ENCODE results near the gene AHCTF1. TPM values are rescaled to one million over a fixed set of nuclear protein-coding genes. Genes with fewer than 3 reads are reported as not detected.

Gene AHCTF1
- total and polyA plus RNA-seq, 2 donors (not counting 1 experiment from before 2014, with no cell fraction given), result 15.8 to 30.6 TPM

DNA sequence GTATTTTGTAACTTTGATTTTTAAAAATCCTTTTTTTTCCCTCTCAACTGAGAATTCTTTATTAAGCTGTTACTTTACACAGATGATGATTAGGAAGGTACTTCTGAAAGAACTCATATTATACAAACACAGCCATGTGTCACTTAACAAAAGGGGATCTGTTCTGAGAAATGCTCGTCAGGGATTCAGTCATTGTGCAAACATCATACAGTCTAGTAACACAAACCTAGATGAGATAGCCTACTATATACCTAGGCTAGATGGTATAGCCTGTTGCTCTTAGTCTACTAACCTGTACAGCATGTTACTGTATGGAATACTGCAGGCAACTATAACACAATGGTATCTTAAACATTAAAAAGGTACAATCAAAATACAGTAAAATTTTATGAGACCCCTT lies 24.9 kb downstream of the AHCTF1 start:
- Histone ChIP-seq H3K79me2 (ENCODE audit: control insufficient read depth, insufficient read depth, low read length) (peaks cover 2% of the 10 kb centered on the region), H3K27ac (ENCODE audit: insufficient read depth, low read length) (no peak overlapping the region), H4K20me1 (ENCODE audit: control insufficient read depth, extremely low read depth, insufficient read depth, low read length) (no peaks in the 10 kb centered on the region), H2AFZ (ENCODE audit: low read length) (no peak overlapping the region), H3K4me3 (replicated peaks in 1 of 4; ENCODE audit: control extremely low read depth in 1 of 4, insufficient read depth in 1 of 4, low read depth in 3 of 4, low read length in 4 of 4) (no peak overlapping the region), H3K4me1 (ENCODE audit: control insufficient read depth, extremely low read depth, insufficient read depth, low read length) (no peaks in the 10 kb centered on the region), H3K27me3 (ENCODE audit: control insufficient read depth, insufficient read depth, low read length) (no peaks in the 10 kb centered on the region), H3K9me3 (ENCODE audit: control insufficient read depth, insufficient read depth, low read depth, low read length) (no peaks in the 10 kb centered on the region), H3K4me2 (ENCODE audit: extremely low read depth, insufficient read depth, low read length) (no peak overlapping the region), H3K9ac (ENCODE audit: insufficient read depth, low read length) (no peak overlapping the region), H3K36me3 (ENCODE audit: control insufficient read depth, insufficient read depth, low read length) (peaks cover 6% of the 10 kb centered on the region)
- TF ChIP-seq, protein P1, sequence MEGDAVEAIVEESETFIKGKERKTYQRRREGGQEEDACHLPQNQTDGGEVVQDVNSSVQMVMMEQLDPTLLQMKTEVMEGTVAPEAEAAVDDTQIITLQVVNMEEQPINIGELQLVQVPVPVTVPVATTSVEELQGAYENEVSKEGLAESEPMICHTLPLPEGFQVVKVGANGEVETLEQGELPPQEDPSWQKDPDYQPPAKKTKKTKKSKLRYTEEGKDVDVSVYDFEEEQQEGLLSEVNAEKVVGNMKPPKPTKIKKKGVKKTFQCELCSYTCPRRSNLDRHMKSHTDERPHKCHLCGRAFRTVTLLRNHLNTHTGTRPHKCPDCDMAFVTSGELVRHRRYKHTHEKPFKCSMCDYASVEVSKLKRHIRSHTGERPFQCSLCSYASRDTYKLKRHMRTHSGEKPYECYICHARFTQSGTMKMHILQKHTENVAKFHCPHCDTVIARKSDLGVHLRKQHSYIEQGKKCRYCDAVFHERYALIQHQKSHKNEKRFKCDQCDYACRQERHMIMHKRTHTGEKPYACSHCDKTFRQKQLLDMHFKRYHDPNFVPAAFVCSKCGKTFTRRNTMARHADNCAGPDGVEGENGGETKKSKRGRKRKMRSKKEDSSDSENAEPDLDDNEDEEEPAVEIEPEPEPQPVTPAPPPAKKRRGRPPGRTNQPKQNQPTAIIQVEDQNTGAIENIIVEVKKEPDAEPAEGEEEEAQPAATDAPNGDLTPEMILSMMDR (conservative IDR thresholded peaks at IDR 0.05 in 1 of 2, IDR thresholded peaks at IDR 0.05 in 1 of 2; ENCODE audit: low read depth in 1 of 2, low read length in 2 of 2), result no peak
- TF ChIP-seq EZH2 (IDR thresholded peaks at IDR 0.05; ENCODE audit: low read length, missing control alignments), result no peak
- DNase-seq (ENCODE audit: low read depth in 2 of 2), result no peak

DNA sequence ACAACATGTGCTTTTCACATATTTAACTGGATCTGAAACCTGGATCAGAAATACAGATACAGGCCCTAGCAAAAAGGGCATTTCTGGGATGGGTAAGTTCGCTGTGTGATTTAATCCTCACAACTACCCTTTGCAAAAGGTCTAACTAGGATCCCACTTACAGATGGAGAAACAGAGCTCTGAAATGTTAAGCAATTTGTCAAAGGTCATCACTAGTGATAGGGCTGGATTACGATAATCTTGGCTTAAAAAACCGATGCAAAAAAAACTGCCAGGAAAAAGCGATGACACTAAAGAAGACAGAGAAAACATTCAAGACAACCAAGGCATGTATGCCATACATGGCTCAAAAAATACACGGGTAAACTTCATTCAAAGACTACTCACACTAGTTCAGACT lies 29.9 kb downstream of the AHCTF1 start:
- Histone ChIP-seq H3K9me3 (ENCODE audit: control insufficient read depth, insufficient read depth, low read depth, low read length) (no peaks in the 10 kb centered on the region), H3K36me3 (ENCODE audit: control insufficient read depth, insufficient read depth, low read length) (peaks cover 16% of the 10 kb centered on the region), H3K27me3 (ENCODE audit: control insufficient read depth, insufficient read depth, low read length) (no peaks in the 10 kb centered on the region), H4K20me1 (ENCODE audit: control insufficient read depth, extremely low read depth, insufficient read depth, low read length) (no peaks in the 10 kb centered on the region), H3K4me2 (ENCODE audit: extremely low read depth, insufficient read depth, low read length) (no peak overlapping the region), H2AFZ (ENCODE audit: low read length) (no peak overlapping the region), H3K4me1 (ENCODE audit: control insufficient read depth, extremely low read depth, insufficient read depth, low read length) (no peaks in the 10 kb centered on the region), H3K4me3 (replicated peaks in 1 of 4; ENCODE audit: control extremely low read depth in 1 of 4, insufficient read depth in 1 of 4, low read depth in 3 of 4, low read length in 4 of 4) (no peak overlapping the region), H3K27ac (ENCODE audit: insufficient read depth, low read length) (no peak overlapping the region), H3K9ac (ENCODE audit: insufficient read depth, low read length) (no peak overlapping the region), H3K79me2 (ENCODE audit: control insufficient read depth, insufficient read depth, low read length) (peaks cover 2% of the 10 kb centered on the region)
- DNase-seq (ENCODE audit: low read depth in 2 of 2), result no peak
- no peak for TF ChIP-seq EZH2 (IDR thresholded peaks at IDR 0.05; ENCODE audit: low read length, missing control alignments)
- TF ChIP-seq, protein P1 (conservative IDR thresholded peaks at IDR 0.05 in 1 of 2, IDR thresholded peaks at IDR 0.05 in 1 of 2; ENCODE audit: low read depth in 1 of 2, low read length in 2 of 2), result no peak

DNA sequence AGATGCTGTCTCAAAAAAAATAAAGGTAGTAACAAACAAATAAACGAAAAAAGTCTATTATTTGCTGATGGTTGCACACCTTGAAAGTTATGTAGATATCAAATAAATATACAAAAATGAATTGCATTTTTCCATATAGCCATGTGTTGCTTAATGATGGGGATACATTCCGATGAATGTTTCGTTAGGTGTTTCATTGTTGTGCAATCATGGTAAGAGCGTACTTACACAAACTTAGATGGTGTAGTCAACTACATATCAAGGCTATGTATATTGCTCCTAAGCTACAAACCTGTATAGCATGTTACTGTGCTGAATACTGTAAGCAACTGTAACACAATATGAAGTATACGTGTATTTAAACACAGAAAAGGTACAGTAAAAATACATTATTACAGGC lies 34.4 kb downstream of the AHCTF1 start:
- Histone ChIP-seq H3K36me3 (ENCODE audit: control insufficient read depth, insufficient read depth, low read length) (peaks cover 16% of the 10 kb centered on the region), H3K4me3 (replicated peaks in 1 of 4; ENCODE audit: control extremely low read depth in 1 of 4, insufficient read depth in 1 of 4, low read depth in 3 of 4, low read length in 4 of 4) (no peak overlapping the region), H3K79me2 (ENCODE audit: control insufficient read depth, insufficient read depth, low read length) (no peaks in the 10 kb centered on the region), H4K20me1 (ENCODE audit: control insufficient read depth, extremely low read depth, insufficient read depth, low read length) (no peaks in the 10 kb centered on the region), H3K9ac (ENCODE audit: insufficient read depth, low read length) (no peak overlapping the region), H3K4me2 (ENCODE audit: extremely low read depth, insufficient read depth, low read length) (no peak overlapping the region), H3K27me3 (ENCODE audit: control insufficient read depth, insufficient read depth, low read length) (no peaks in the 10 kb centered on the region), H3K4me1 (ENCODE audit: control insufficient read depth, extremely low read depth, insufficient read depth, low read length) (no peaks in the 10 kb centered on the region), H2AFZ (ENCODE audit: low read length) (no peak overlapping the region), H3K9me3 (ENCODE audit: control insufficient read depth, insufficient read depth, low read depth, low read length) (no peaks in the 10 kb centered on the region), H3K27ac (ENCODE audit: insufficient read depth, low read length) (no peak overlapping the region)
- no peak for DNase-seq (ENCODE audit: low read depth in 2 of 2)
- TF ChIP-seq EZH2 (IDR thresholded peaks at IDR 0.05; ENCODE audit: low read length, missing control alignments), result no peak
